EL (cell line): ENCODE results near the gene DDR2.
A peak's percentile ranks its signal among the peaks of the same experiment; 100 is the strongest.

Experiments
- DNase-seq: peaks from one replicate; pipeline ENCODE4 v3.0.0-alpha.2; 2016

DDR2 gene

GRCh38 chr1:162674034-162674608 lies 41.9 kb downstream of the DDR2 start:
- peak; percentile 58 for DNase-seq

GRCh38 chr1:162676087-162676486 lies 43.8 kb downstream of the DDR2 start:
- peak; percentile 59 for DNase-seq

GRCh38 chr1:162676750-162677149 lies 44.5 kb downstream of the DDR2 start:
- DNase-seq, result no peak

GRCh38 chr1:162677607-162678371 lies 45.5 kb downstream of the DDR2 start:
- DNase-seq, result no peak

GRCh38 chr1:162678439-162678838 lies 46.2 kb downstream of the DDR2 start:
- DNase-seq, result peak; percentile 92

GRCh38 chr1:162679298-162679697 lies 47.0 kb downstream of the DDR2 start:
- no peak for DNase-seq

GRCh38 chr1:162680419-162681121 lies 48.3 kb downstream of the DDR2 start:
- DNase-seq, result peak; percentile 71

- no peak for DNase-seq
Observed at GRCh38 chr1:162681122-162681436, 48.8 kb downstream of the DDR2 start.

- DNase-seq, result no peak
Observed at GRCh38 chr1:162682013-162682419, 49.8 kb downstream of the DDR2 start.

- DNase-seq, result no peak
Observed at GRCh38 chr1:162687870-162688269, 55.6 kb downstream of the DDR2 start.

- no peak for DNase-seq
Observed at GRCh38 chr1:162688521-162688920, 56.3 kb downstream of the DDR2 start.

- DNase-seq, result no peak
Observed at GRCh38 chr1:162688931-162689330, 56.7 kb downstream of the DDR2 start.

GRCh38 chr1:162689745-162690671 lies 57.7 kb downstream of the DDR2 start:
- DNase-seq, result peak; percentile 70

GRCh38 chr1:162690672-162691434 lies 58.6 kb downstream of the DDR2 start:
- peak; percentile 99 for DNase-seq

GRCh38 chr1:162691999-162692575 lies 59.8 kb downstream of the DDR2 start:
- no peak for DNase-seq

GRCh38 chr1:162694911-162695310 lies 62.6 kb downstream of the DDR2 start:
- DNase-seq, result no peak

- DNase-seq, result no peak
Observed at GRCh38 chr1:162695687-162696086, 63.4 kb downstream of the DDR2 start.

GRCh38 chr1:162696286-162696862 lies 64.1 kb downstream of the DDR2 start:
- DNase-seq, result peak; percentile 86

GRCh38 chr1:162697140-162697895 lies 65.1 kb downstream of the DDR2 start:
- no peak for DNase-seq

- no peak for DNase-seq
Observed at GRCh38 chr1:162699366-162699765, 67.1 kb downstream of the DDR2 start.

GRCh38 chr1:162700131-162700530 lies 67.9 kb downstream of the DDR2 start:
- DNase-seq, result no peak
